Liver (tissue), 9 donors: ENCODE measurements around the gene INO80. TPM values are rescaled to one million over a fixed set of nuclear protein-coding genes. Genes with fewer than 3 reads are reported as not detected.

Source experiments
- DNase-seq: peaks from one replicate; pipeline ENCODE4 v3.0.0-alpha.2; 2017; ENCODE audit warnings: low spot score
- H3K27ac ChIP-seq, 2 donors: one replicate each; pipeline ENCODE4 v1.7.0; 2013; ENCODE audit warnings: inconsistent platforms in 2 of 2, low read length in 2 of 2, control low read depth in 1 of 2, low read depth in 1 of 2, mild to moderate bottlenecking in 1 of 2
- H3K27me3 ChIP-seq, 4 donors: one replicate each; pipeline versions ENCODE4 v1.6.1 to v1.7.0; 2013; ENCODE audit warnings: low read length in 3 of 4, inconsistent platforms in 1 of 4, mild to moderate bottlenecking in 1 of 4, moderate library complexity in 1 of 4; ENCODE audit not compliant: control insufficient read depth in 4 of 4, insufficient read depth in 4 of 4
- H3K36me3 ChIP-seq, 4 donors: one replicate each; pipeline versions ENCODE4 v1.6.1 to v1.7.0; 2013; ENCODE audit warnings: low read length in 3 of 4, mild to moderate bottlenecking in 3 of 4, low read depth in 1 of 4, moderate library complexity in 1 of 4; ENCODE audit not compliant: control insufficient read depth in 4 of 4, insufficient read depth in 3 of 4
- H3K4me1 ChIP-seq, 4 donors: one replicate each; pipeline versions ENCODE4 v1.6.1 to v1.7.0; 2013; ENCODE audit warnings: low read length in 3 of 4, mild to moderate bottlenecking in 3 of 4, moderate library complexity in 1 of 4; ENCODE audit not compliant: control insufficient read depth in 4 of 4, insufficient read depth in 4 of 4
- H3K4me3 ChIP-seq, 3 donors: one replicate each; pipeline versions ENCODE4 v1.6.1 to v1.7.0; 2013; ENCODE audit warnings: low read length in 3 of 3, control low read depth in 1 of 3, low read depth in 1 of 3, mild to moderate bottlenecking in 1 of 3
- H3K9ac ChIP-seq, 2 donors: one replicate each; pipeline ENCODE4 v1.7.0; 2013; ENCODE audit warnings: low read length in 2 of 2, mild to moderate bottlenecking in 2 of 2, moderate library complexity in 2 of 2, control low read depth in 1 of 2, low read depth in 1 of 2
- H3K9me3 ChIP-seq, 4 donors: one replicate each; pipeline versions ENCODE4 v1.6.1 to v1.7.0; 2013; ENCODE audit warnings: low read length in 3 of 4; ENCODE audit not compliant: control insufficient read depth in 4 of 4
- EGR1 ChIP-seq, 2 donors: IDR thresholded peaks; 2 replicates each; pipeline ENCODE4 v1.6.1; 2016 to 2018; ENCODE audit warnings: antibody characterized with exemption in 2 of 2, low read depth in 2 of 2
- FOXA1 ChIP-seq: IDR thresholded peaks from 2 replicates; pipeline ENCODE4 v1.6.1; 2016; ENCODE audit warnings: antibody characterized with exemption
- GABPA ChIP-seq, 2 donors: IDR thresholded peaks in 1 of 2; conservative IDR thresholded peaks in 1 of 2; 2 replicates each; pipeline ENCODE4 v1.6.1; 2016; ENCODE audit warnings: antibody characterized with exemption in 2 of 2, mild to moderate bottlenecking in 1 of 2, moderate library complexity in 1 of 2
- HNF4A ChIP-seq, 2 donors: conservative IDR thresholded peaks; 2 replicates each; pipeline ENCODE4 v1.6.1; 2016; ENCODE audit warnings: antibody characterized with exemption in 2 of 2, mild to moderate bottlenecking in 2 of 2
- HNF4G ChIP-seq: IDR thresholded peaks from 2 replicates; pipeline ENCODE4 v1.6.1; 2016; ENCODE audit warnings: antibody characterized with exemption
- NR2F2 ChIP-seq: IDR thresholded peaks from 2 replicates; pipeline ENCODE4 v1.6.1; 2016; ENCODE audit warnings: antibody characterized with exemption
- RAD21 ChIP-seq, 2 donors: IDR thresholded peaks; 2 replicates each; pipeline ENCODE4 v1.6.1; 2016; ENCODE audit warnings: antibody characterized with exemption in 2 of 2, mild to moderate bottlenecking in 2 of 2
- SP1 ChIP-seq: IDR thresholded peaks from 2 replicates; pipeline ENCODE4 v1.6.1; 2018; ENCODE audit warnings: antibody characterized with exemption, mild to moderate bottlenecking
- TAF1 ChIP-seq: conservative IDR thresholded peaks from 2 replicates; pipeline ENCODE4 v1.6.1; 2016; ENCODE audit warnings: antibody characterized with exemption, mild to moderate bottlenecking
- WGBS: extraction: QIAGEN DNeasy Blood & Tissue Kit; methylation state at CpG from one replicate; pipeline ENCODE4 v1.1.7; 2013; 5-methylcytosine and 5-hydroxymethylcytosine counted together
- polyA plus RNA-seq, 2 donors: library from polyadenylated mRNA; stranded (reverse) in 1 of 2; unstranded in 1 of 2; fragments of 200-250 nt in 1 of 2; fragments of >200 nt in 1 of 2; fragmentation: Nextera tagmentation in 1 of 2; extraction: Ambion mirVana in 1 of 2; gene quantifications; one replicate each; pipeline versions ENCODE4 v1.2.1 to v1.2.3, GENCODE V29; 2013 to 2015
- total RNA-seq, 2 donors: library from RNA; depleted of rRNA; stranded (reverse); fragments of >200 nt; gene quantifications; one replicate each; pipeline ENCODE4 v1.2.3, GENCODE V29; 2014
- TF ChIP-seq, protein P1 (sequence below): IDR thresholded peaks from 2 replicates; pipeline ENCODE4 v1.6.1; 2016; ENCODE audit warnings: antibody characterized with exemption
- TF ChIP-seq, protein P2 (sequence below): fragments of 150-350 bp; IDR thresholded peaks from 2 replicates; pipeline ENCODE4 v1.5.1; 2017; ENCODE audit warnings: improper control_type of control experiment, low read depth, low read length; ENCODE audit not compliant: missing input control
- TF ChIP-seq, protein P3 (sequence below): IDR thresholded peaks from 2 replicates; pipeline ENCODE4 v1.6.1; 2016; ENCODE audit warnings: antibody characterized with exemption
- TF ChIP-seq, protein P4 (sequence below): IDR thresholded peaks from 2 replicates; pipeline ENCODE4 v1.6.1; 2016; ENCODE audit warnings: antibody characterized with exemption
- TF ChIP-seq, protein P5 (sequence below): IDR thresholded peaks from 2 replicates; pipeline ENCODE4 v1.6.1; 2016; ENCODE audit warnings: antibody characterized with exemption, mild to moderate bottlenecking
- donor health status: healthy.
- donor health status: healthy.
- donor health status: healthy.
- donor health status: healthy.
- donor health status: healthy.

Gene INO80
- total and polyA plus RNA-seq, 4 donors: 3.2 to 19.7 (median 9.4) TPM

DNA sequence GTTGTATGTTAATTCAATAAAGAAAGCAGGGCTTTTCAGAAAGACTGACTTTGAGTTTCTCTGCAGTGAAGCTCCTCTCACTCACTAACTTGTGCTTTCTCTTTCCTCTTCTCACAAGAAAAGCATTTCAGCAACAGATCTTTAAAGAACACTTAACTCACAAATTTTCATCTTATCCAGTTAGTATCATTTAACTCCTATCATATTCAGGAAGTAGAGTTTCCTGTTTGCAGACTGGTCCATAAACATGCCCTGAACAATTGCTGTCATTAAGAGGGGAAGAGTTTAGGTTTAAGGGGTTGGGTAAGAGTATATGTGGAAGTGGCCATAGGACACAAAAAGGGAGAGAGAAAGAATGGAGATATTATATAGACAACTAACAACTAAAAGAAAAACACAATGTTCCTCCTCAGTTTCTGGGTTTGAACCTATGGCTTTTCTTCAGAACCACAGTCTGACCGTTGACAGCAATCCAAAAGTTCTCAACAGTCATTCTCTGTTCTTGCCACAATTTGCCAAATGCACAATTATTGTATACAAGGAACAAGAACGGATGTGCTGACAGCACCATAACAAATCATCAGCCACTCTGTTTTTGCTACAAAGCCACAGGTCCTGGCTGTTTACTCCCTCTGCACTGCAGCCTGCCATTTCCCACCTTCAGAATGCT is 98.9 kb downstream of the INO80 start (continued):
- TF ChIP-seq HNF4G (no peak), FOXA1 (no peak), HNF4A (conservative IDR thresholded peaks at IDR 0.05) (no peak), SP1 (no peak)
- TF ChIP-seq, protein P1, sequence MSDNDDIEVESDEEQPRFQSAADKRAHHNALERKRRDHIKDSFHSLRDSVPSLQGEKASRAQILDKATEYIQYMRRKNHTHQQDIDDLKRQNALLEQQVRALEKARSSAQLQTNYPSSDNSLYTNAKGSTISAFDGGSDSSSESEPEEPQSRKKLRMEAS: no peak
- TF ChIP-seq, protein P2, sequence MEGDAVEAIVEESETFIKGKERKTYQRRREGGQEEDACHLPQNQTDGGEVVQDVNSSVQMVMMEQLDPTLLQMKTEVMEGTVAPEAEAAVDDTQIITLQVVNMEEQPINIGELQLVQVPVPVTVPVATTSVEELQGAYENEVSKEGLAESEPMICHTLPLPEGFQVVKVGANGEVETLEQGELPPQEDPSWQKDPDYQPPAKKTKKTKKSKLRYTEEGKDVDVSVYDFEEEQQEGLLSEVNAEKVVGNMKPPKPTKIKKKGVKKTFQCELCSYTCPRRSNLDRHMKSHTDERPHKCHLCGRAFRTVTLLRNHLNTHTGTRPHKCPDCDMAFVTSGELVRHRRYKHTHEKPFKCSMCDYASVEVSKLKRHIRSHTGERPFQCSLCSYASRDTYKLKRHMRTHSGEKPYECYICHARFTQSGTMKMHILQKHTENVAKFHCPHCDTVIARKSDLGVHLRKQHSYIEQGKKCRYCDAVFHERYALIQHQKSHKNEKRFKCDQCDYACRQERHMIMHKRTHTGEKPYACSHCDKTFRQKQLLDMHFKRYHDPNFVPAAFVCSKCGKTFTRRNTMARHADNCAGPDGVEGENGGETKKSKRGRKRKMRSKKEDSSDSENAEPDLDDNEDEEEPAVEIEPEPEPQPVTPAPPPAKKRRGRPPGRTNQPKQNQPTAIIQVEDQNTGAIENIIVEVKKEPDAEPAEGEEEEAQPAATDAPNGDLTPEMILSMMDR: no peak

DNA sequence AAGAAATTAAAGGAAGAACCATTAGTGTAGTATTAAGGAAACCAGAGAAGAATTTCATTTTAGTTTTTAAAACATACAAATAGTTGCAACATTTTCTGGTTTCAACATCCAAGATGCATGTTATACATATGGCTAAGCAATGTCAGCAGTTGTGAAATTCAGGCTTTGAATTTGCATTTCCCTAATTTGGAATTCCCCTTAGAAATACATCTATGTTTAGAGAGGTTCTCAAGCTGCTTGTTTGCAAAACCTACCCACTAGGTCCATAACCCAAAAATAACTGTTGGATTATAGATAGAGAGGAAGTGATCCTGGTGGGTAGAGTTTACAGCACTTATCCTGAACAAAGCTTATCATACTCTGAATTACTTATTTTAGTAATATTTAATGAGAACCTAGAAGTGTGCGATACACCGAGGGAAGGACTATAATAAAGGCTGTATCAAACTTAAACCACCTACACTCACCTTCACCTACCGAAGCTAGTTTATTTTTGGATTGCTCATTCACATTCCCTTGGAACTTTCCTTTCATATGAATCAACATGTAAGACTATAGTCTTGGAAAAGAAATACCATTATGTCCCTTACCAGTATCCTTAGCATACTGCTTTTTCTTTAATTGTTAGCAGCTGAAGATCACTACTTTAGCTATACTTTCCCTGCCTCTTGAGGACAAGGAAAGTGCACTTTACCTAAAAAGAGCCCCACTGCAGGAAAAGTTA is 102.2 kb downstream of the INO80 start:
- Histone ChIP-seq H3K27ac (no peak overlapping the region), H3K36me3 (peaks cover 3 to 16% (median 11%) of the 10 kb centered on the region in 4 donors), H3K9ac (no peak overlapping the region), H3K27me3 (no peaks in the 10 kb centered on the region), H3K4me1 (peaks cover 2 to 24% (median 10%) of the 10 kb centered on the region in 4 donors), H3K4me3 (no peak overlapping the region), H3K9me3 (no peaks in the 10 kb centered on the region)
- no peak for DNase-seq
- TF ChIP-seq EGR1 (IDR thresholded peaks at IDR 0.05; ENCODE audit: low read depth in 2 of 2): no peak
- TF ChIP-seq, protein P3, sequence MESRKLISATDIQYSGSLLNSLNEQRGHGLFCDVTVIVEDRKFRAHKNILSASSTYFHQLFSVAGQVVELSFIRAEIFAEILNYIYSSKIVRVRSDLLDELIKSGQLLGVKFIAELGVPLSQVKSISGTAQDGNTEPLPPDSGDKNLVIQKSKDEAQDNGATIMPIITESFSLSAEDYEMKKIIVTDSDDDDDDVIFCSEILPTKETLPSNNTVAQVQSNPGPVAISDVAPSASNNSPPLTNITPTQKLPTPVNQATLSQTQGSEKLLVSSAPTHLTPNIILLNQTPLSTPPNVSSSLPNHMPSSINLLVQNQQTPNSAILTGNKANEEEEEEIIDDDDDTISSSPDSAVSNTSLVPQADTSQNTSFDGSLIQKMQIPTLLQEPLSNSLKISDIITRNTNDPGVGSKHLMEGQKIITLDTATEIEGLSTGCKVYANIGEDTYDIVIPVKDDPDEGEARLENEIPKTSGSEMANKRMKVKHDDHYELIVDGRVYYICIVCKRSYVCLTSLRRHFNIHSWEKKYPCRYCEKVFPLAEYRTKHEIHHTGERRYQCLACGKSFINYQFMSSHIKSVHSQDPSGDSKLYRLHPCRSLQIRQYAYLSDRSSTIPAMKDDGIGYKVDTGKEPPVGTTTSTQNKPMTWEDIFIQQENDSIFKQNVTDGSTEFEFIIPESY: no peak
- TF ChIP-seq SP1: no peak
- TF ChIP-seq NR2F2: no peak
- TF ChIP-seq TAF1: no peak
- no peak for TF ChIP-seq HNF4A (conservative IDR thresholded peaks at IDR 0.05)
- TF ChIP-seq GABPA (IDR thresholded peaks at IDR 0.05 in 1 of 2, conservative IDR thresholded peaks at IDR 0.05 in 1 of 2): no peak
- TF ChIP-seq, protein P1: no peak
- TF ChIP-seq, protein P4, sequence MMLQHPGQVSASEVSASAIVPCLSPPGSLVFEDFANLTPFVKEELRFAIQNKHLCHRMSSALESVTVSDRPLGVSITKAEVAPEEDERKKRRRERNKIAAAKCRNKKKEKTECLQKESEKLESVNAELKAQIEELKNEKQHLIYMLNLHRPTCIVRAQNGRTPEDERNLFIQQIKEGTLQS: no peak
- TF ChIP-seq RAD21 (IDR thresholded peaks at IDR 0.05): no peak
- TF ChIP-seq, protein P2: no peak
- TF ChIP-seq, protein P5, sequence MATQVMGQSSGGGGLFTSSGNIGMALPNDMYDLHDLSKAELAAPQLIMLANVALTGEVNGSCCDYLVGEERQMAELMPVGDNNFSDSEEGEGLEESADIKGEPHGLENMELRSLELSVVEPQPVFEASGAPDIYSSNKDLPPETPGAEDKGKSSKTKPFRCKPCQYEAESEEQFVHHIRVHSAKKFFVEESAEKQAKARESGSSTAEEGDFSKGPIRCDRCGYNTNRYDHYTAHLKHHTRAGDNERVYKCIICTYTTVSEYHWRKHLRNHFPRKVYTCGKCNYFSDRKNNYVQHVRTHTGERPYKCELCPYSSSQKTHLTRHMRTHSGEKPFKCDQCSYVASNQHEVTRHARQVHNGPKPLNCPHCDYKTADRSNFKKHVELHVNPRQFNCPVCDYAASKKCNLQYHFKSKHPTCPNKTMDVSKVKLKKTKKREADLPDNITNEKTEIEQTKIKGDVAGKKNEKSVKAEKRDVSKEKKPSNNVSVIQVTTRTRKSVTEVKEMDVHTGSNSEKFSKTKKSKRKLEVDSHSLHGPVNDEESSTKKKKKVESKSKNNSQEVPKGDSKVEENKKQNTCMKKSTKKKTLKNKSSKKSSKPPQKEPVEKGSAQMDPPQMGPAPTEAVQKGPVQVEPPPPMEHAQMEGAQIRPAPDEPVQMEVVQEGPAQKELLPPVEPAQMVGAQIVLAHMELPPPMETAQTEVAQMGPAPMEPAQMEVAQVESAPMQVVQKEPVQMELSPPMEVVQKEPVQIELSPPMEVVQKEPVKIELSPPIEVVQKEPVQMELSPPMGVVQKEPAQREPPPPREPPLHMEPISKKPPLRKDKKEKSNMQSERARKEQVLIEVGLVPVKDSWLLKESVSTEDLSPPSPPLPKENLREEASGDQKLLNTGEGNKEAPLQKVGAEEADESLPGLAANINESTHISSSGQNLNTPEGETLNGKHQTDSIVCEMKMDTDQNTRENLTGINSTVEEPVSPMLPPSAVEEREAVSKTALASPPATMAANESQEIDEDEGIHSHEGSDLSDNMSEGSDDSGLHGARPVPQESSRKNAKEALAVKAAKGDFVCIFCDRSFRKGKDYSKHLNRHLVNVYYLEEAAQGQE: no peak
- WGBS: 75% methylated on average over 3 of the region's 3 CpGs
